ENCODE measurements around the gene KRT9. TPM values are rescaled to one million over a fixed set of nuclear protein-coding genes. Genes with fewer than 3 reads are reported as not detected.

Gene KRT9
- total RNA-seq, 4 donors from 2014 or later, result 0.19 to 0.61 TPM; not detected in 2

DNA sequence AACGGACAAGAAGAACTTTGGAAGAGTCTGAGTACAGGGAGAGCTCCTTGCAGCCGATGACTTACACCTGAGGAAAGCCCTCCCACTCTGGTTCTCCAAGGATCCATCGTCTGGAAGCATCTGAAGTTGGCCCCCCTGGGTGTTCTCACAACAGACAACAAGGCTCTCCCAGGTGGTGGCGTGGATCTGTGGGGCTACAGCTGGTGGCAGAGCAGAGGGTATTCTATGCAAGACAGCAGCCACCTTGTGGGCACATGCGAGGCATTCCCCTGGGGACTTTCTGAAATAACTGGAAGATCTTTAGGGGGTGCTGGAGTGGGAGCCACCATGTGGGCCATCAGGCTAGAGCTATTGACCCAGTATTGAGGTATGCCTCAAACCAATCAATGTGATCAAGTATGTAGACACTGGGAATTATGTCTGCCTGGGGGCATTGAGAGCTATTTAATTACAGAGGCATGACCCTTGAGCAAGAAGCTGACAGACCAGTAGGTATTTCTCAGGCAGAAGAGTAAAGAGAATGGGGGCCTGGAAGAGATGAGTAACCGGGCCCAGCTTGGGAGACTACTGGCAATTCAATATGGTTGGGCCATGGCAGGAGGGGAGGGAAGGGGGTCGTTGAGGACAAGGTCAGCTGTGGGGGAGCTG, 36.8 kb downstream of the KRT9 start:
- DNase-seq, result no peak
- H3K36me3 ChIP-seq, result no peaks in the 10 kb centered on the region
- no peak overlapping the region for H3K27ac ChIP-seq
- intact Hi-C loops (cut with DNase I), result no loop called here
- 70 to 80% methylated on average over 4 to 6 of the region's 7 CpGs for WGBS, 2 donors
- peaks cover 12 to 57% (median 13%) of the 10 kb centered on the region in 3 donors for H3K4me1 ChIP-seq
- H3K9me3 ChIP-seq, result no peaks in the 10 kb centered on the region
- no peak for TF ChIP-seq POLR2A (IDR thresholded peaks at IDR 0.05)
- TF ChIP-seq, protein P1, sequence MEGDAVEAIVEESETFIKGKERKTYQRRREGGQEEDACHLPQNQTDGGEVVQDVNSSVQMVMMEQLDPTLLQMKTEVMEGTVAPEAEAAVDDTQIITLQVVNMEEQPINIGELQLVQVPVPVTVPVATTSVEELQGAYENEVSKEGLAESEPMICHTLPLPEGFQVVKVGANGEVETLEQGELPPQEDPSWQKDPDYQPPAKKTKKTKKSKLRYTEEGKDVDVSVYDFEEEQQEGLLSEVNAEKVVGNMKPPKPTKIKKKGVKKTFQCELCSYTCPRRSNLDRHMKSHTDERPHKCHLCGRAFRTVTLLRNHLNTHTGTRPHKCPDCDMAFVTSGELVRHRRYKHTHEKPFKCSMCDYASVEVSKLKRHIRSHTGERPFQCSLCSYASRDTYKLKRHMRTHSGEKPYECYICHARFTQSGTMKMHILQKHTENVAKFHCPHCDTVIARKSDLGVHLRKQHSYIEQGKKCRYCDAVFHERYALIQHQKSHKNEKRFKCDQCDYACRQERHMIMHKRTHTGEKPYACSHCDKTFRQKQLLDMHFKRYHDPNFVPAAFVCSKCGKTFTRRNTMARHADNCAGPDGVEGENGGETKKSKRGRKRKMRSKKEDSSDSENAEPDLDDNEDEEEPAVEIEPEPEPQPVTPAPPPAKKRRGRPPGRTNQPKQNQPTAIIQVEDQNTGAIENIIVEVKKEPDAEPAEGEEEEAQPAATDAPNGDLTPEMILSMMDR (IDR thresholded peaks at IDR 0.05), result no peak
- peaks cover 0 to 28% (median 0%) of the 10 kb centered on the region in 4 donors for H3K27me3 ChIP-seq
- H3K4me3 ChIP-seq, result no peak overlapping the region

DNA sequence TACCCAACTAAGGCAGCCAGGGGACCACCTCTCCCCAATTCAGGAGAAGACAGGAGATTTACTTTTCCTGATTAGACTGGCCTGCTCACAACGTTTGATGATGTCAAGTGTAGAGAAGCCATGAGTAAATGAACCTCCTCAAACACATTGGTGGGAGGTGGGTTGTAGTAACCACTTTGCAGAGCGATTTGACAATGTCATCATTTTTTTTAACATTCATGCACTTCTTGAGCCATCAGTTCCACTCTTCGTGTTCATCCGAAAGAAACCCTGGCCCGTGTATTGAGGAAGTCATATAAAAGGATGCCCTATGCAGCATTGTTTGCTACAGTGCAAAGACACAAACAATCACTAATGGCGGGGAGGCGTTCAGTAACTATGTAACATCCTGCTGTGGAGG, 38.2 kb downstream of the KRT9 start:
- Histone ChIP-seq H3K4me3 (no peak overlapping the region), H3K4me1 (peaks cover 10 to 65% (median 17%) of the 10 kb centered on the region in 3 donors), H3K9me3 (no peaks in the 10 kb centered on the region), H3K27ac (no peak overlapping the region), H3K27me3 (peaks cover 0 to 42% (median under 1%) of the 10 kb centered on the region in 4 donors), H3K36me3 (no peaks in the 10 kb centered on the region)
- TF ChIP-seq, protein P1 (IDR thresholded peaks at IDR 0.05), result no peak
- intact Hi-C loops (cut with DNase I), result no loop called here
- 78 to 87% methylated on average over 6 to 7 of the region's 7 CpGs for WGBS, 2 donors
- DNase-seq, result no peak

DNA sequence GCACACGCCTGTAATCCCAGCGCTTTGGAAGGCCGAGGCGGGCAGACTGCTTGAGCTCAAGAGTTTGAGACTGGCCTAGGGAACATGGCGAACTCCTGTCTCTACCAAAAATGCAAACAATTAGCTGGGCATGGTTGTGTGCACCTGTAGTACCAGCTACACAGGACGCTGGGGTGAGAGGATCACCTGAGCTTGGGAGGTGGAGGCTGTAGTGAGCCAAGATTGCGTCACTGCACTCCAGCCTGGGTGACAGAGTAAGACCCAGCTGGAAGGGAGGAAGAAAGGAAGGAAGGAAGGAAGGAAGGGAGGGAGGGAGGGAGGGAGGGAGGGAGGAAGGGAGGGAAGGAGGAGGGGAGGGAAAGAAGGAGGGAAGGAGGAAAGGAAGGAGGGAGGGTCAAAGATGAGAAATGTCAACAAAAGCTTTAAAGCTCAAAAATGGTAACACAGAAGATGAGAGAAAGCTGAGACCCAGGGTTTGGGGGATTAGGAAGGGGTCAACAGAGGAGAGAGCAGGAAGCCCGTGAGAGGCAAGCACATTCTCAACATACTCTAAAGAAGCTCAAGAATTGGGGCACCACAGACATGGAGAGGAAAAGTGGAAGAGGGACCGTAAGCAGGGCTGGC, 38.8 kb downstream of the KRT9 start:
- Histone ChIP-seq H3K27ac (peak overlapping the region in 2 of 4 donors; percentile 13 to 51), H3K27me3 (peaks cover 0 to 48% (median 3%) of the 10 kb centered on the region in 4 donors), H3K4me1 (peaks cover 12 to 65% (median 17%) of the 10 kb centered on the region in 3 donors), H3K9me3 (no peaks in the 10 kb centered on the region), H3K36me3 (no peaks in the 10 kb centered on the region), H3K4me3 (no peak overlapping the region)
- WGBS, 2 donors, result 55 to 76% methylated on average over 6 to 9 of the region's 9 CpGs
- TF ChIP-seq POLR2A (IDR thresholded peaks at IDR 0.05), result no peak
- TF ChIP-seq, protein P1 (IDR thresholded peaks at IDR 0.05), result no peak
- no peak for DNase-seq
- intact Hi-C loops (cut with DNase I), result no loop called here

DNA sequence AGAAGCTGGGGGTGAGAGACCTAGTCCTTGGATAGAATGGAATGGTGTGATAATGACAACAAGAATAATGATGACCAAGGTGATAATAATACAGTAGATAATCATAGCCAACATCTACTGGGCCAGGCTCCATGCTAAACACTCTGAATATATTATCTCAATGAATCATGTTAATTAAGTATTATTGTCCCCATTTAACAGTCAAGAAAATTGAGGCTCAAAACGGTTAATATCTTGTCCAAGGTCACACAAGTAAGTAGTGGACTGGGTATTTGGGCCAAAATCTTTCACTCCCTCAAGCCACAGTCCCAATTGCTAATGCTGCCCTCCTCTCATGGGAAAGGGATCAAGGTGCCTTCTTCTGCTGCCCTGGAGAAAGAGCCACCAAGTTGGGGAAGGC, 39.9 kb downstream of the KRT9 start:
- H3K9me3 ChIP-seq, result no peaks in the 10 kb centered on the region
- H3K36me3 ChIP-seq, result no peaks in the 10 kb centered on the region
- H3K27ac ChIP-seq, result no peak overlapping the region
- DNase-seq, result no peak
- H3K4me1 ChIP-seq, result peaks cover 16 to 65% (median 22%) of the 10 kb centered on the region in 3 donors
- H3K4me3 ChIP-seq, result no peak overlapping the region
- H3K27me3 ChIP-seq, result peaks cover 0 to 58% (median 10%) of the 10 kb centered on the region in 4 donors
- intact Hi-C loops (cut with DNase I), result no loop called here
- TF ChIP-seq, protein P1 (IDR thresholded peaks at IDR 0.05), result no peak
- TF ChIP-seq POLR2A (IDR thresholded peaks at IDR 0.05), result no peak
- 59 to 67% methylated on average over 1 of the region's 1 CpG for WGBS, 2 donors

Data from esophagus squamous epithelium (tissue), 5 donors.